Measurements from ENCODE around the gene CXCL13.

DNA sequence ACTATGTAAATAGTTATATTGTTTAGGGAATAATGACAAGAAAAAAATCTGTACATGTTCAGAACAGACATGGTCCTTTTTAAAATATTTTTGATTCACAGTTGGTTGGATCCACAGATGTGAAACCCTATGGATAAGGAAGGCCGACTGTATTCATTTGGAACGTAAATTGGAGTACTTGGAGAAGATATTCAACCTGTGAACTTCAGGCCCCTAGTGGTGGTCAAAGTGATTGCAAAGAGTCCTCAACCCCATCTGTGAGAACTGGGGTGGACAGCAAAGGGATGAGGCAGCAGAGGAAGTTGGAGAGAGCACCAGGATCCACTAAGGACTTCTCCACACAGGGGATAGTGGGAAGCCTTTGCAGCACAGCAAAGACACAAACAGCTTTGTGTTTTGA, 6.2 kb upstream of the CXCL13 start:
- TF ChIP-seq POLR2AphosphoS5 (IDR thresholded peaks at IDR 0.05): no peak
- TF ChIP-seq, protein P1, sequence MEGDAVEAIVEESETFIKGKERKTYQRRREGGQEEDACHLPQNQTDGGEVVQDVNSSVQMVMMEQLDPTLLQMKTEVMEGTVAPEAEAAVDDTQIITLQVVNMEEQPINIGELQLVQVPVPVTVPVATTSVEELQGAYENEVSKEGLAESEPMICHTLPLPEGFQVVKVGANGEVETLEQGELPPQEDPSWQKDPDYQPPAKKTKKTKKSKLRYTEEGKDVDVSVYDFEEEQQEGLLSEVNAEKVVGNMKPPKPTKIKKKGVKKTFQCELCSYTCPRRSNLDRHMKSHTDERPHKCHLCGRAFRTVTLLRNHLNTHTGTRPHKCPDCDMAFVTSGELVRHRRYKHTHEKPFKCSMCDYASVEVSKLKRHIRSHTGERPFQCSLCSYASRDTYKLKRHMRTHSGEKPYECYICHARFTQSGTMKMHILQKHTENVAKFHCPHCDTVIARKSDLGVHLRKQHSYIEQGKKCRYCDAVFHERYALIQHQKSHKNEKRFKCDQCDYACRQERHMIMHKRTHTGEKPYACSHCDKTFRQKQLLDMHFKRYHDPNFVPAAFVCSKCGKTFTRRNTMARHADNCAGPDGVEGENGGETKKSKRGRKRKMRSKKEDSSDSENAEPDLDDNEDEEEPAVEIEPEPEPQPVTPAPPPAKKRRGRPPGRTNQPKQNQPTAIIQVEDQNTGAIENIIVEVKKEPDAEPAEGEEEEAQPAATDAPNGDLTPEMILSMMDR (IDR thresholded peaks at IDR 0.05): peak in 1 of 2 donors; percentile 23
- TF ChIP-seq EP300 (IDR thresholded peaks at IDR 0.05): no peak
- TF ChIP-seq POLR2A (IDR thresholded peaks at IDR 0.05): no peak
